Measurements from ENCODE around the gene KIF6. TPM values are rescaled to one million over a fixed set of nuclear protein-coding genes. Genes with fewer than 3 reads are reported as not detected.

KIF6 gene
- polyA plus RNA-seq, 3 donors, result not detected

GRCh38 chr6:39366931-39367618, 358.1 kb downstream of the KIF6 start:
- TF ChIP-seq, protein P1, sequence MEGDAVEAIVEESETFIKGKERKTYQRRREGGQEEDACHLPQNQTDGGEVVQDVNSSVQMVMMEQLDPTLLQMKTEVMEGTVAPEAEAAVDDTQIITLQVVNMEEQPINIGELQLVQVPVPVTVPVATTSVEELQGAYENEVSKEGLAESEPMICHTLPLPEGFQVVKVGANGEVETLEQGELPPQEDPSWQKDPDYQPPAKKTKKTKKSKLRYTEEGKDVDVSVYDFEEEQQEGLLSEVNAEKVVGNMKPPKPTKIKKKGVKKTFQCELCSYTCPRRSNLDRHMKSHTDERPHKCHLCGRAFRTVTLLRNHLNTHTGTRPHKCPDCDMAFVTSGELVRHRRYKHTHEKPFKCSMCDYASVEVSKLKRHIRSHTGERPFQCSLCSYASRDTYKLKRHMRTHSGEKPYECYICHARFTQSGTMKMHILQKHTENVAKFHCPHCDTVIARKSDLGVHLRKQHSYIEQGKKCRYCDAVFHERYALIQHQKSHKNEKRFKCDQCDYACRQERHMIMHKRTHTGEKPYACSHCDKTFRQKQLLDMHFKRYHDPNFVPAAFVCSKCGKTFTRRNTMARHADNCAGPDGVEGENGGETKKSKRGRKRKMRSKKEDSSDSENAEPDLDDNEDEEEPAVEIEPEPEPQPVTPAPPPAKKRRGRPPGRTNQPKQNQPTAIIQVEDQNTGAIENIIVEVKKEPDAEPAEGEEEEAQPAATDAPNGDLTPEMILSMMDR (IDR thresholded peaks at IDR 0.05), result no peak
- 88% methylated on average over 6 of the region's 9 CpGs for WGBS (ENCODE audit: insufficient coverage)
- Histone ChIP-seq H3K9ac (ENCODE audit: insufficient read depth, low read length, poor library complexity, severe bottlenecking) (no peak overlapping the region), H3K36me3 (replicated peaks in 1 of 2; ENCODE audit: control insufficient read depth in 1 of 2, insufficient read depth in 2 of 2, low read length in 2 of 2) (no peaks in the 10 kb centered on the region), H3K79me2 (ENCODE audit: insufficient read depth, low read length) (no peaks in the 10 kb centered on the region), H3K4me1 (ENCODE audit: control insufficient read depth in 1 of 2, insufficient read depth in 2 of 2, low read length in 2 of 2) (no peaks in the 10 kb centered on the region), H3K4me2 (replicated peaks; ENCODE audit: extremely low read depth, low read length, poor library complexity, severe bottlenecking) (no peak overlapping the region), H3K27me3 (ENCODE audit: control insufficient read depth in 2 of 2, insufficient read depth in 2 of 2, low read length in 2 of 2) (no peaks in the 10 kb centered on the region), H4K20me1 (ENCODE audit: insufficient read depth, low read length) (no peaks in the 10 kb centered on the region), H3K9me3 (replicated peaks in 1 of 2; ENCODE audit: control insufficient read depth in 1 of 2, insufficient read depth in 1 of 2, low read length in 2 of 2) (no peaks in the 10 kb centered on the region), H3K27ac (ENCODE audit: low read depth in 1 of 2, low read length in 2 of 2) (no peak overlapping the region), H2AFZ (ENCODE audit: insufficient read depth, low read depth, low read length, poor library complexity, severe bottlenecking) (no peak overlapping the region), H3K4me3 (replicated peaks in 1 of 3; ENCODE audit: low read depth in 2 of 3, low read length in 3 of 3) (no peak overlapping the region)
- no peak for DNase-seq
- H3K4me1 Mint-ChIP-seq, result no peaks in the 10 kb centered on the region
- peaks cover 0 to 2% (median 0%) of the 10 kb centered on the region in 7 donors for H3K9me3 Mint-ChIP-seq
- H3K36me3 Mint-ChIP-seq, result no peaks in the 10 kb centered on the region
- peaks cover 2 to 8% (median 4%) of the 10 kb centered on the region in 3 donors for H3K27me3 Mint-ChIP-seq (ENCODE audit: low read depth in 3 of 3)
- intact Hi-C loops (cut with micrococcal nuclease), result no loop called here
- no peak overlapping the region for H3K27ac Mint-ChIP-seq
- H3K4me3 Mint-ChIP-seq, result no peak overlapping the region

DNA sequence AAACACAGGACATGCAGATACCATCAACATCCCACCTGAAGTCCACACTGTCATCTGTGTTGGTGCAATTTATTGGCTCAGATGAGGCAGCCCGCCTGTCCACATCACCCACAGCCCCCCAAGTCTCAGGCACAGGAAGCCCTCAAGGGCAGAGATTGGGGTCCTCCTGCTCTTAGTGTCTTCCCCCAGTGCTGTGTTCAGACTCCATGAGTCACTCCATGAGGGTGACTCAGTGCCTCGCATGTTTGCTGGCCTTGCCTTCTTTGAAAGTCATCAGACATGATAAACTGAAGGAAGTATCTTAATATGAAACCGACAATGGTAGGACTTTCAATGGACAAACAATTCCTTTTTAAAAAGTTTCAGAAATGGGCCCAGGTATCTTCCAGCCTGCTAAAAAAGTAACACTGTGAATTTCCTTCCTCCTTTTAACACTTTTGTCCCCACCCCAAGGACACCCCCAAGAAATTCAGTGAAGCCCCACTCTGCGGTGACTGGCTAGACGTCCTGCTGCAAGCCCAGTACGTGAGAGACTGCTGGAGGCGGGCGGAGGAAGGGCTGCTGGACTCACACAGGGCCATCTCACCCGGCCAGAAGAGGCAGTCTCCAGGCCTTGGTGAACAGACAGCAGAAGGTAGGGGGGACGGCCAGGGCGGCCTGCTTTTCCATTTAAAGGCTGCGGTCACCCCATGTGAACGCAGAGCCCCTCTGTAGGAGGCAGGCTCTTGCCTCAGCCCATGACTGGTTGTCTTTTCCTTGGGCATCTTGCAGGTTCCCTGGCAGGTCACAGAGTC, 359.7 kb downstream of the KIF6 start:
- Mint-ChIP-seq H3K27ac (no peak overlapping the region), H3K36me3 (no peaks in the 10 kb centered on the region), H3K4me3 (no peak overlapping the region), H3K27me3 (ENCODE audit: low read depth in 3 of 3) (peaks cover 2 to 8% (median 4%) of the 10 kb centered on the region in 3 donors), H3K4me1 (peaks cover 2% of the 10 kb centered on the region), H3K9me3 (no peaks in the 10 kb centered on the region)
- WGBS (ENCODE audit: insufficient coverage), result 97% methylated on average over 9 of the region's 13 CpGs
- Histone ChIP-seq H4K20me1 (ENCODE audit: insufficient read depth, low read length) (no peaks in the 10 kb centered on the region), H3K4me3 (replicated peaks in 1 of 3; ENCODE audit: low read depth in 2 of 3, low read length in 3 of 3) (no peak overlapping the region), H3K27me3 (ENCODE audit: control insufficient read depth in 2 of 2, insufficient read depth in 2 of 2, low read length in 2 of 2) (no peaks in the 10 kb centered on the region), H3K79me2 (ENCODE audit: insufficient read depth, low read length) (no peaks in the 10 kb centered on the region), H3K9ac (ENCODE audit: insufficient read depth, low read length, poor library complexity, severe bottlenecking) (no peak overlapping the region), H3K27ac (ENCODE audit: low read depth in 1 of 2, low read length in 2 of 2) (no peak overlapping the region), H3K4me1 (ENCODE audit: control insufficient read depth in 1 of 2, insufficient read depth in 2 of 2, low read length in 2 of 2) (no peaks in the 10 kb centered on the region), H2AFZ (ENCODE audit: insufficient read depth, low read depth, low read length, poor library complexity, severe bottlenecking) (no peak overlapping the region), H3K9me3 (replicated peaks in 1 of 2; ENCODE audit: control insufficient read depth in 1 of 2, insufficient read depth in 1 of 2, low read length in 2 of 2) (no peaks in the 10 kb centered on the region), H3K36me3 (replicated peaks in 1 of 2; ENCODE audit: control insufficient read depth in 1 of 2, insufficient read depth in 2 of 2, low read length in 2 of 2) (no peaks in the 10 kb centered on the region), H3K4me2 (replicated peaks; ENCODE audit: extremely low read depth, low read length, poor library complexity, severe bottlenecking) (no peak overlapping the region)
- TF ChIP-seq, protein P1 (IDR thresholded peaks at IDR 0.05), result no peak
- intact Hi-C loops (cut with micrococcal nuclease), result no loop called here
- DNase-seq, result peak in 1 of 3 donors; percentile 15

Data from CD14-positive monocyte (primary cell).